Measurements from ENCODE around the gene SYT1.

SYT1 gene

DNA sequence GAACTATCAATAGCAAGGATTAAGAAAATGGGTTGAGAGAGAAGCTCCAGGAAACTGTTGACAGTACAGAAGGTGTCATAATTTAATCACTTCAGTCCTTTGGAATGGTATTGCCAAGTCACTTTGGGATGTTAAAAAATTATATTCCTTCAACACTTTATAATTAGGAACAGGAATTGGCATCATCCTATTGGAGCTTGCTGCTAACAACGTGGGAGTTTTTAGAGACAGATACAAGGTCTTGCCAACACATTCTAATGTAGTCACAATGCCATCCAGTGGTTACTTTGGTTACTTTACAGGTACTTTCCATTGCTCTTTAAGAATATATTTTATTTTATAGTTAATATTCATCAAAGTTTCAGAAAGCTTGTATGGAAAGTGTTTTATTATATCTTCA, 310.1 kb downstream of the SYT1 start:
- TF ChIP-seq ARNT (IDR thresholded peaks at IDR 0.05), result no peak
- no peak for TF ChIP-seq CTBP1 (IDR thresholded peaks at IDR 0.05; ENCODE audit: borderline replicate concordance)
- TF ChIP-seq L3MBTL2 (conservative IDR thresholded peaks at IDR 0.05), result no peak
- TF ChIP-seq, protein P1, sequence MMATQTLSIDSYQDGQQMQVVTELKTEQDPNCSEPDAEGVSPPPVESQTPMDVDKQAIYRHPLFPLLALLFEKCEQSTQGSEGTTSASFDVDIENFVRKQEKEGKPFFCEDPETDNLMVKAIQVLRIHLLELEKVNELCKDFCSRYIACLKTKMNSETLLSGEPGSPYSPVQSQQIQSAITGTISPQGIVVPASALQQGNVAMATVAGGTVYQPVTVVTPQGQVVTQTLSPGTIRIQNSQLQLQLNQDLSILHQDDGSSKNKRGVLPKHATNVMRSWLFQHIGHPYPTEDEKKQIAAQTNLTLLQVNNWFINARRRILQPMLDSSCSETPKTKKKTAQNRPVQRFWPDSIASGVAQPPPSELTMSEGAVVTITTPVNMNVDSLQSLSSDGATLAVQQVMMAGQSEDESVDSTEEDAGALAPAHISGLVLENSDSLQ (IDR thresholded peaks at IDR 0.05), result no peak
- CTCF ChIA-PET, result interaction anchor here (0.7 kb wide), 1 partner anchor 611 kb away, joined by 4 read pairs; no protein-coding TSS in a partner anchor
- POLR2A ChIA-PET, result interaction anchor here (0.5 kb wide), 1 partner anchor 532 kb away, joined by 4 read pairs; no protein-coding TSS in a partner anchor
- DNase-seq (ENCODE audit: extremely low spot score), result peak; percentile 7

DNA sequence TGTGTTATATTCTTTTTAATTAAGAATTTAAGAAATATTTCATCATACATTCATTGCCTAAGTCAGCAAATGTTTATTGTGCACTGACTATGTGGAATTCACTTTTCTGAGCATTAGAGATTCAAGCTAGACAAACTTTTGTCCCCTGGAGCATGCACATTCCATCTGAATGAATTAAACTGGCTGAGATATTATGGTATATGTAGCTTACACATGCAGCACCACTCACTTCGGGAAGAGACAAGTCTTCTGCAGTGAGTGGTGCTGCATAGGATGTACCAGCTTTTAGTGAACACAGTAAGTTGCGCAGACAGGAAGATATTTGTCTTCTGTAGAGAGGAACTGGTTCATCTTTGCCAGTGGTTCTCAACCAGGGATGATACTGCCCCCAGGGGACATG, 318.4 kb downstream of the SYT1 start:
- no peak for DNase-seq (ENCODE audit: extremely low spot score)
- CTCF ChIA-PET, result no interaction called here
- POLR2A ChIA-PET, result no interaction called here
- TF ChIP-seq FOXK2 (IDR thresholded peaks at IDR 0.05) (no peak), CTBP1 (IDR thresholded peaks at IDR 0.05; ENCODE audit: borderline replicate concordance) (no peak), BHLHE40 (IDR thresholded peaks at IDR 0.05; ENCODE audit: borderline replicate concordance) (no peak), FOXA1 (IDR thresholded peaks at IDR 0.05) (no peak), LEF1 (IDR thresholded peaks at IDR 0.05; ENCODE audit: borderline replicate concordance) (no peak), TARDBP (IDR thresholded peaks at IDR 0.05) (no peak), NFRKB (IDR thresholded peaks at IDR 0.05) (no peak), ARNT (IDR thresholded peaks at IDR 0.05) (no peak)
- TF ChIP-seq, protein P1 (IDR thresholded peaks at IDR 0.05), result no peak

DNA sequence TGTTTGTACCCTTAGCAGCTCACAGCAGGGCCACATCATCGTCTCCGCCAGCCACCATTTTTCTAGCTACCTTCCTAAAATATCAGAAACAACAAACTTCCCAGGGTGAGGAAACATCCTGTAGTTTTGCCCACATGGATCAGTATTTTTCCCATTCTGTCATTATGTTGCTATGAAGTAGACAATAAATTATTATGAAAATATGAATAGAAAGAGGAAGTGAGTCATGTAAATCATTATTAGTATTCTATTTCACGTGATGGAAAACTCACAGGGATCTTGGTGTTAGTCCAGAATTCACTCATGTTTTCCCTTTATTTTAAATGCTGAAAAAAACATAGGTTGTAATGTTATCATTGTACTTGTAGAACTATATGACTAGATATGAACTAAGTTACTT, 319.4 kb downstream of the SYT1 start:
- no peak for DNase-seq (ENCODE audit: extremely low spot score)
- TF ChIP-seq FOXM1 (IDR thresholded peaks at IDR 0.05; ENCODE audit: borderline replicate concordance) (no peak), FOXA1 (IDR thresholded peaks at IDR 0.05) (no peak), L3MBTL2 (conservative IDR thresholded peaks at IDR 0.05) (no peak), HDGF (IDR thresholded peaks at IDR 0.05; ENCODE audit: borderline replicate concordance) (no peak), FOXK2 (IDR thresholded peaks at IDR 0.05) (no peak), SP1 (IDR thresholded peaks at IDR 0.05) (no peak), BHLHE40 (IDR thresholded peaks at IDR 0.05; ENCODE audit: borderline replicate concordance) (no peak), SUZ12 (IDR thresholded peaks at IDR 0.05) (no peak)
- TF ChIP-seq, protein P1 (IDR thresholded peaks at IDR 0.05), result no peak
- POLR2A ChIA-PET, result no interaction called here
- CTCF ChIA-PET, result no interaction called here

DNA sequence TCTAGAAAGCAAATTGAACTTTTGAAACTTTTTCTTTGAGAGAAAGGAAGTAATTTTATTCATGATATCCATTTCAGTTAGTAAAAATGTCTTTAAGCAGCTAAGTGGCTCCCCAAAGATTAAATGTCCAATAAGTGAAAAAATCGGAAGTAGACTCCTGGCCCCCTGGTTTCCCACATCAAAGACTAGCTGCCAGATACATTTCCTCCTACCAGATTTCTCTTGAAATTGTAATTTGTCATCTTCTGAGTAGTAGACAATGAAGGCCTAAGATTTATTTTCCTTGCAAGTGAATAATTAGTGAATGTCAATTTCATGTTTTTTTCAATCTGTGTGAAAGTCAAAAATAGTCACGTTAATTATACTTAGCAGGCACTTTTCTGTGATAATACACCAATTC, 321.9 kb downstream of the SYT1 start:
- TF ChIP-seq BHLHE40 (IDR thresholded peaks at IDR 0.05; ENCODE audit: borderline replicate concordance) (no peak), L3MBTL2 (conservative IDR thresholded peaks at IDR 0.05) (no peak), HDGF (IDR thresholded peaks at IDR 0.05; ENCODE audit: borderline replicate concordance) (no peak), ARNT (IDR thresholded peaks at IDR 0.05) (no peak), LEF1 (IDR thresholded peaks at IDR 0.05; ENCODE audit: borderline replicate concordance) (no peak), FOXA1 (IDR thresholded peaks at IDR 0.05) (no peak), FOXK2 (IDR thresholded peaks at IDR 0.05) (no peak), ZNF384 (IDR thresholded peaks at IDR 0.05) (no peak), FOXM1 (IDR thresholded peaks at IDR 0.05; ENCODE audit: borderline replicate concordance) (no peak), CTBP1 (IDR thresholded peaks at IDR 0.05; ENCODE audit: borderline replicate concordance) (no peak), TARDBP (IDR thresholded peaks at IDR 0.05) (no peak)
- TF ChIP-seq, protein P1 (IDR thresholded peaks at IDR 0.05), result no peak
- CTCF ChIA-PET, result no interaction called here
- no peak for DNase-seq (ENCODE audit: extremely low spot score)
- POLR2A ChIA-PET, result no interaction called here

DNA sequence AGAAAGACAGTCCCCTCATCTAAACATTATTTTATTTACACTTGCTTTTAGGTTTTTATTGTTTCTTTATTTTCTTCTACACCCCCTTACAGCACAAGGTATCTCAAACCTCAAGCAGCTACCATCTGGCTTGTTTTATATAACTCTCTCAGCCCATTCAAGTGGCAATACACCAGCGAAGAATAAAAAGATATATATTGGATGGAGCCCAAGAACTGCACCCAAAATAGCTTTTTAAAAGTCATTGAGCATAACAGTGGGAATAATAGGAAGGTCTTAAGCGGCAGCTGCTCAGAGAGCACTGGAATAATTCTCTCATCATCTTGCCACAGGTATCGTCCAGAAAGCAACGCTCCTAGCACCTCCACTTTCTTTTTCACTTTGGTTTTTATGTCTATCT, 322.5 kb downstream of the SYT1 start:
- DNase-seq (ENCODE audit: extremely low spot score), result no peak
- POLR2A ChIA-PET, result no interaction called here
- TF ChIP-seq HDGF (IDR thresholded peaks at IDR 0.05; ENCODE audit: borderline replicate concordance) (no peak), LEF1 (IDR thresholded peaks at IDR 0.05; ENCODE audit: borderline replicate concordance) (no peak), FOXM1 (IDR thresholded peaks at IDR 0.05; ENCODE audit: borderline replicate concordance) (no peak), FOXK2 (IDR thresholded peaks at IDR 0.05) (no peak), FOXA1 (IDR thresholded peaks at IDR 0.05) (no peak), BHLHE40 (IDR thresholded peaks at IDR 0.05; ENCODE audit: borderline replicate concordance) (no peak), SUZ12 (IDR thresholded peaks at IDR 0.05) (no peak), ARNT (IDR thresholded peaks at IDR 0.05) (no peak), CTBP1 (IDR thresholded peaks at IDR 0.05; ENCODE audit: borderline replicate concordance) (no peak), ELF4 (IDR thresholded peaks at IDR 0.05) (no peak), SP1 (IDR thresholded peaks at IDR 0.05) (no peak)
- CTCF ChIA-PET, result no interaction called here

DNA sequence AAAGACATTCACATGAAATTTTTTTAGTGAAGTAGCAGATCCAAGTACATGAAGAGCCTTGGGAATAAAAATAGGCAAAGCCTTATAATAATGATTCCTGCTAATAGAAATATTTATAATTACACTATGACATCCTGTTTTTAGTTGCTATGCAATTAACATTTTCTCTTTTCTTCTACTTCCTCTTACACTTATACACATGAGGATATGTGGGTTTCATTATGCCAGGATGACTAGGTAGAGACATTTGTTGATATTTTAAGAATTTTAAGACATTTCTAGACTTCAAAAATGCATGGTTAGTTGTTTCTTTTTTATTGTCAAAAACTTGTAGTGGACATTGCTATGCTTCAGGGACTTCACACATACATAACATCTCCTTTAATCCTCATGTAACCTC, 326.8 kb downstream of the SYT1 start:
- ChIA-PET POLR2A (no interaction called here), CTCF (no interaction called here)
- TF ChIP-seq SP1 (IDR thresholded peaks at IDR 0.05), result no peak
- no peak for TF ChIP-seq NFRKB (IDR thresholded peaks at IDR 0.05)
- TF ChIP-seq CTBP1 (IDR thresholded peaks at IDR 0.05; ENCODE audit: borderline replicate concordance), result no peak
- no peak for TF ChIP-seq FOXK2 (IDR thresholded peaks at IDR 0.05)
- TF ChIP-seq ARNT (IDR thresholded peaks at IDR 0.05), result no peak
- TF ChIP-seq FOXA1 (IDR thresholded peaks at IDR 0.05), result no peak
- TF ChIP-seq TARDBP (IDR thresholded peaks at IDR 0.05), result no peak
- TF ChIP-seq ELF4 (IDR thresholded peaks at IDR 0.05), result no peak
- no peak for TF ChIP-seq LEF1 (IDR thresholded peaks at IDR 0.05; ENCODE audit: borderline replicate concordance)
- TF ChIP-seq ZNF384 (IDR thresholded peaks at IDR 0.05), result no peak
- TF ChIP-seq FOXM1 (IDR thresholded peaks at IDR 0.05; ENCODE audit: borderline replicate concordance), result no peak
- TF ChIP-seq, protein P1 (IDR thresholded peaks at IDR 0.05), result no peak
- no peak for TF ChIP-seq L3MBTL2 (conservative IDR thresholded peaks at IDR 0.05)
- DNase-seq (ENCODE audit: extremely low spot score), result no peak
